ENCODE data around the gene NPAS3.

DNA sequence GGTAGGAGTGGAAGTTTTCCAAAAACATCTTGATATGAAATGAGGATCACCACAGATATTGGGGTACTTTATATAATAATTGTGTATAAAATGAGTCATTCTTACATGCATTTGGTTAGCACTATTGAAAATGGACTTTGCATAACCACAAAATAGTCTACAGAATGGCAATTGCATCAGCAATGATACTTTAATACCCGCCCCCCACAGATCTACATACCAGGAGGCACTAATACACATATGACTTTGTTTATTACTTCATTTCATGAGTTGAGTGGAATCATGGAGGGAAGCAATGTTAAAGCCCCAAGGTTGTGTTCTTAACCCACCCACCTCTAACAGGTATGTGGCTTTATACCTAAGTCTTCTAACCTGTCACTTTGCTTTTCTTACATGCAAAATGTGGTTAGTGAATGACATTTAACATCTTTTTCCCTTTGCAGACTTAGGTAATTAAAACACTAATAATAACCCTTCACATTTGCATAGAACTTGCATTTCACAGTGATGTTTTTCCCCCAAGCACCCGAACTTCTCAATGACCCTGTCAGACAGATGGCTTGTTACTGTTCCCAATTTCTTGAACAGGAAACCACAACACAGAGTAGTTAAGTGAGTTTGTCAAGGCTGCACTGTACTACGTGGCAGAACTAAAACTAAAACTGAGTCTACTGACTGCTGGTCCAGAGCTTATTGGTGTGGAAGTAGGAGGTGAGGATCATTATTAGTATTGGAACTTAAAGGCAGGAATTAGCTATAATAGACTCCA, 101.9 kb downstream of the NPAS3 start:
- TF ChIP-seq, protein P1, sequence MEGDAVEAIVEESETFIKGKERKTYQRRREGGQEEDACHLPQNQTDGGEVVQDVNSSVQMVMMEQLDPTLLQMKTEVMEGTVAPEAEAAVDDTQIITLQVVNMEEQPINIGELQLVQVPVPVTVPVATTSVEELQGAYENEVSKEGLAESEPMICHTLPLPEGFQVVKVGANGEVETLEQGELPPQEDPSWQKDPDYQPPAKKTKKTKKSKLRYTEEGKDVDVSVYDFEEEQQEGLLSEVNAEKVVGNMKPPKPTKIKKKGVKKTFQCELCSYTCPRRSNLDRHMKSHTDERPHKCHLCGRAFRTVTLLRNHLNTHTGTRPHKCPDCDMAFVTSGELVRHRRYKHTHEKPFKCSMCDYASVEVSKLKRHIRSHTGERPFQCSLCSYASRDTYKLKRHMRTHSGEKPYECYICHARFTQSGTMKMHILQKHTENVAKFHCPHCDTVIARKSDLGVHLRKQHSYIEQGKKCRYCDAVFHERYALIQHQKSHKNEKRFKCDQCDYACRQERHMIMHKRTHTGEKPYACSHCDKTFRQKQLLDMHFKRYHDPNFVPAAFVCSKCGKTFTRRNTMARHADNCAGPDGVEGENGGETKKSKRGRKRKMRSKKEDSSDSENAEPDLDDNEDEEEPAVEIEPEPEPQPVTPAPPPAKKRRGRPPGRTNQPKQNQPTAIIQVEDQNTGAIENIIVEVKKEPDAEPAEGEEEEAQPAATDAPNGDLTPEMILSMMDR (IDR thresholded peaks at IDR 0.05; ENCODE audit: insufficient read depth, low read length), result no peak
- no peak for TF ChIP-seq POLR2AphosphoS5 (IDR thresholded peaks at IDR 0.05; ENCODE audit: low read depth)
- TF ChIP-seq, protein P2, sequence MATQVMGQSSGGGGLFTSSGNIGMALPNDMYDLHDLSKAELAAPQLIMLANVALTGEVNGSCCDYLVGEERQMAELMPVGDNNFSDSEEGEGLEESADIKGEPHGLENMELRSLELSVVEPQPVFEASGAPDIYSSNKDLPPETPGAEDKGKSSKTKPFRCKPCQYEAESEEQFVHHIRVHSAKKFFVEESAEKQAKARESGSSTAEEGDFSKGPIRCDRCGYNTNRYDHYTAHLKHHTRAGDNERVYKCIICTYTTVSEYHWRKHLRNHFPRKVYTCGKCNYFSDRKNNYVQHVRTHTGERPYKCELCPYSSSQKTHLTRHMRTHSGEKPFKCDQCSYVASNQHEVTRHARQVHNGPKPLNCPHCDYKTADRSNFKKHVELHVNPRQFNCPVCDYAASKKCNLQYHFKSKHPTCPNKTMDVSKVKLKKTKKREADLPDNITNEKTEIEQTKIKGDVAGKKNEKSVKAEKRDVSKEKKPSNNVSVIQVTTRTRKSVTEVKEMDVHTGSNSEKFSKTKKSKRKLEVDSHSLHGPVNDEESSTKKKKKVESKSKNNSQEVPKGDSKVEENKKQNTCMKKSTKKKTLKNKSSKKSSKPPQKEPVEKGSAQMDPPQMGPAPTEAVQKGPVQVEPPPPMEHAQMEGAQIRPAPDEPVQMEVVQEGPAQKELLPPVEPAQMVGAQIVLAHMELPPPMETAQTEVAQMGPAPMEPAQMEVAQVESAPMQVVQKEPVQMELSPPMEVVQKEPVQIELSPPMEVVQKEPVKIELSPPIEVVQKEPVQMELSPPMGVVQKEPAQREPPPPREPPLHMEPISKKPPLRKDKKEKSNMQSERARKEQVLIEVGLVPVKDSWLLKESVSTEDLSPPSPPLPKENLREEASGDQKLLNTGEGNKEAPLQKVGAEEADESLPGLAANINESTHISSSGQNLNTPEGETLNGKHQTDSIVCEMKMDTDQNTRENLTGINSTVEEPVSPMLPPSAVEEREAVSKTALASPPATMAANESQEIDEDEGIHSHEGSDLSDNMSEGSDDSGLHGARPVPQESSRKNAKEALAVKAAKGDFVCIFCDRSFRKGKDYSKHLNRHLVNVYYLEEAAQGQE (IDR thresholded peaks at IDR 0.05; ENCODE audit: insufficient replicate concordance, low read depth), result no peak

Data from HL-60 (cell line).